ENCODE results near the gene DACT1. TPM values are rescaled to one million over a fixed set of nuclear protein-coding genes. Genes with fewer than 3 reads are reported as not detected.

Gene DACT1
- total RNA-seq, 1 experiment from 2014 or later, result 11.7 TPM

- DNase-seq (ENCODE audit: low spot score), result no peak
These were observed 1.6 kb upstream of the DACT1 start for GRCh38 chr14:58636129-58636528.

- DNase-seq (ENCODE audit: low spot score), result peak; percentile 68
These were observed 747 bp upstream of the DACT1 start for GRCh38 chr14:58637040-58637390.

- peak; percentile 11 for DNase-seq (ENCODE audit: low spot score)
These were observed 752 bp downstream of the DACT1 start for GRCh38 chr14:58638231-58639197.

- DNase-seq (ENCODE audit: low spot score), result no peak
These were observed 1.4 kb downstream of the DACT1 start for GRCh38 chr14:58639198-58639565.

- DNase-seq (ENCODE audit: low spot score), result peak; percentile 80
These were observed 2.2 kb downstream of the DACT1 start for GRCh38 chr14:58639842-58640484.

GRCh38 chr14:58640959-58641358, 3.2 kb downstream of the DACT1 start:
- DNase-seq (ENCODE audit: low spot score), result no peak

- no peak for DNase-seq (ENCODE audit: low spot score)
These were observed 3.7 kb downstream of the DACT1 start for GRCh38 chr14:58641509-58641908.

GRCh38 chr14:58643366-58643765, 5.6 kb downstream of the DACT1 start:
- no peak for DNase-seq (ENCODE audit: low spot score)

GRCh38 chr14:58645641-58646040, 7.9 kb downstream of the DACT1 start:
- DNase-seq (ENCODE audit: low spot score), result no peak

- DNase-seq (ENCODE audit: low spot score), result no peak
These were observed 8.7 kb downstream of the DACT1 start for GRCh38 chr14:58646479-58646878.

GRCh38 chr14:58647777-58648176, 10.0 kb downstream of the DACT1 start:
- DNase-seq (ENCODE audit: low spot score), result no peak

- DNase-seq (ENCODE audit: low spot score), result no peak
These were observed 13.1 kb downstream of the DACT1 start for GRCh38 chr14:58650857-58651256.

GRCh38 chr14:58656671-58657411, 19.1 kb downstream of the DACT1 start:
- no peak for DNase-seq (ENCODE audit: low spot score)

GRCh38 chr14:58659061-58659460, 21.3 kb downstream of the DACT1 start:
- no peak for DNase-seq (ENCODE audit: low spot score)

GRCh38 chr14:58659846-58660245, 22.1 kb downstream of the DACT1 start:
- DNase-seq (ENCODE audit: low spot score), result no peak

GRCh38 chr14:58660407-58660806, 22.6 kb downstream of the DACT1 start:
- DNase-seq (ENCODE audit: low spot score), result no peak

- DNase-seq (ENCODE audit: low spot score), result peak; percentile 8
These were observed 24.3 kb downstream of the DACT1 start for GRCh38 chr14:58662018-58662417.

- DNase-seq (ENCODE audit: low spot score), result no peak
These were observed 25.0 kb downstream of the DACT1 start for GRCh38 chr14:58662759-58663158.

GRCh38 chr14:58663494-58664111, 25.8 kb downstream of the DACT1 start:
- peak; percentile 57 for DNase-seq (ENCODE audit: low spot score)

GRCh38 chr14:58665773-58666500, 28.2 kb downstream of the DACT1 start:
- DNase-seq (ENCODE audit: low spot score), result no peak

- DNase-seq (ENCODE audit: low spot score), result no peak
These were observed 29.0 kb downstream of the DACT1 start for GRCh38 chr14:58666737-58667136.

Data from H4 (cell line).